Brain microvascular endothelial cell (primary cell): ENCODE data around the gene TTC34.

Experiments
- DNase-seq: peaks from one replicate; pipeline ENCODE4 v3.0.0-alpha.2; 2020
- H3K27ac ChIP-seq: fragments of 250-450 bp; sonication (Bioruptor Pico); 2 replicates; pipeline ENCODE4 v1.5.1; 2020; ENCODE audit warnings: mild to moderate bottlenecking, moderate library complexity
- H3K27me3 ChIP-seq: fragments of 250-450 bp; sonication (Bioruptor Pico); replicated peaks from 2 replicates; pipeline ENCODE4 v1.5.1; 2020; ENCODE audit warnings: mild to moderate bottlenecking
- H3K36me3 ChIP-seq: fragments of 250-450 bp; sonication (Bioruptor Pico); replicated peaks from 2 replicates; pipeline ENCODE4 v1.5.1; 2020; ENCODE audit warnings: mild to moderate bottlenecking
- H3K4me3 ChIP-seq: 2 replicates; pipeline ENCODE4 v1.5.1; 2011; ENCODE audit warnings: low read depth, mild to moderate bottlenecking, control low read depth, low read length, moderate library complexity
- CTCF ChIP-seq: IDR thresholded peaks from 2 replicates; pipeline ENCODE4 v1.5.1; 2011; ENCODE audit warnings: low read depth, mild to moderate bottlenecking, moderate library complexity, low read length, control low read depth, inconsistent platforms; ENCODE audit errors: missing control alignments
- in situ Hi-C: cut with HindIII; loops from 2 replicates; pipeline ENCODE4 v1.10.0; 2017; ENCODE audit warnings: low sequenced_read_pairs, low pct_ligation_motif_present

The TTC34 gene

DNA sequence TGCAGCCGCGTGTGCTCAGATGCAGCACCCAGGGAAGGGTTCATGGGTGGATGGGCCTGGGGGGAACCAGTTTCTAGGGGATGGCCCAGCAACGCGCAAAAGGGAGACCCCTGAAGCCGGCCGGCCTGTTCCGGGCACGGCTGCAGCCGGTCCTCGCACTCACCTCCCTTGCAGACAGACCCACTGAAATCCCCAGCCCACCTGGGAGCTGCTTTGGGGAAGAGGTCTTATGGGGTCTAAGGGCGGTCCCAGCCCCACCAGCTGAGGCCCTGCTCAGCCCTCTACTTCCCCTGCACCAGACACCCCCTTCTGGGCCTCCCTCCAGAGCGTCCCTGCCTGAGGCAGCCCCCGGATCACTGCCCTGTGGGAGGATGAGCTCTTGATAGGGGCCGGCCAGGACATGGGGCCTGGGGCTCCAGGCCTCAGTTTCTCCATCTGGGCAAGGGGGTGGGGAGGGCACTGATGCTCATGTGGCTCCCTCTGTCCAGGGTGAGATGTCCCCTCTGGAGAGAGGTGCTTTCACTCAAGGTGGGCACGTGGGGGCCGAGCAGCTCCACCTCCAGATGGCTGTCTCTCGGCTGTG is 20.0 kb upstream of the TTC34 start:
- in situ Hi-C loops = no loop called here
- no peaks in the 10 kb centered on the region for H3K36me3 ChIP-seq
- H3K27ac ChIP-seq = no peak overlapping the region
- no peaks in the 10 kb centered on the region for H3K27me3 ChIP-seq
- TF ChIP-seq CTCF = no peak
- no peak overlapping the region for H3K4me3 ChIP-seq
- no peak for DNase-seq

GRCh38 chr1:2820731-2821372 is 19.4 kb upstream of the TTC34 start:
- DNase-seq = no peak
- Histone ChIP-seq H3K36me3 (no peaks in the 10 kb centered on the region), H3K4me3 (no peak overlapping the region), H3K27me3 (no peaks in the 10 kb centered on the region), H3K27ac (no peak overlapping the region)
- in situ Hi-C loops = no loop called here
- TF ChIP-seq CTCF = no peak

GRCh38 chr1:2819831-2820730 is 18.6 kb upstream of the TTC34 start:
- no peak for TF ChIP-seq CTCF

GRCh38 chr1:2819429-2819828 is 17.9 kb upstream of the TTC34 start:
- H3K27ac ChIP-seq = no peak overlapping the region
- H3K27me3 ChIP-seq = no peaks in the 10 kb centered on the region
- no peaks in the 10 kb centered on the region for H3K36me3 ChIP-seq
- no peak for TF ChIP-seq CTCF
- no peak for DNase-seq
- no peak overlapping the region for H3K4me3 ChIP-seq
- in situ Hi-C loops = no loop called here

More at GRCh38 chr1:2819831-2820730, 18.6 kb upstream of the TTC34 start:
- no peaks in the 10 kb centered on the region for H3K36me3 ChIP-seq
- no peaks in the 10 kb centered on the region for H3K27me3 ChIP-seq
- H3K4me3 ChIP-seq = no peak overlapping the region
- no peak overlapping the region for H3K27ac ChIP-seq
- DNase-seq = no peak
- in situ Hi-C loops = no loop called here

GRCh38 chr1:2817784-2818564 is 16.5 kb upstream of the TTC34 start:
- Histone ChIP-seq H3K27ac (no peak overlapping the region), H3K27me3 (no peaks in the 10 kb centered on the region), H3K4me3 (no peak overlapping the region), H3K36me3 (no peaks in the 10 kb centered on the region)
- in situ Hi-C loops = no loop called here
- DNase-seq = no peak
- TF ChIP-seq CTCF = no peak
